A673 (cell line): Measurements from ENCODE around the gene OR4K17. TPM values are rescaled to one million over a fixed set of nuclear protein-coding genes. Genes with fewer than 3 reads are reported as not detected.
"Not testable (repeated sequence)": the region's sequence is repeated elsewhere in the genome, so short reads cannot be mapped to it uniquely, and the experiment has no call there.

Source experiments
- Bru-seq: library from RNA; stranded (reverse); fragments of 400-500 nt; gene quantifications from one replicate; lab custom pipeline; 2021; lab: Mats Ljungman, UMichigan
- BruChase-seq, 2 experiments: library from RNA; stranded (reverse); fragments of 400-500 nt; gene quantifications; one replicate each; lab custom pipeline; 2021; lab: Mats Ljungman, UMichigan
- BruUV-seq: library from RNA; stranded (reverse); fragments of 400-500 nt; replicated peaks from 2 replicates; lab custom pipeline; 2021; lab: Mats Ljungman, UMichigan
- CTCF ChIA-PET: fragments of 300-600 bp; sonication (Branson Sonifier 250); formaldehyde crosslinking; loops from one replicate; lab custom pipeline; 2022; ENCODE audit warnings: antibody characterized with exemption; lab: Charles Lee
- POLR2A ChIA-PET: fragments of 300-600 bp; sonication (Branson Sonifier 250); formaldehyde crosslinking; loops from one replicate; lab custom pipeline; 2022; ENCODE audit warnings: antibody characterized with exemption; ENCODE audit not compliant: low non-redundant PET; lab: Charles Lee
- DNase-seq: peaks from one replicate; pipeline ENCODE4 v3.0.0-alpha.2; 2015; ENCODE audit warnings: low spot score
- H3K27ac ChIP-seq: fragments of 200-600 bp; sonication (generic); 2 replicates; pipeline ENCODE4 v1.5.1; 2016; ENCODE audit warnings: mixed run types, low read depth, mild to moderate bottlenecking, mixed read lengths, antibody characterized with exemption, low read length; ENCODE audit not compliant: poor library complexity, severe bottlenecking
- H3K27me3 ChIP-seq: fragments of 200-600 bp; sonication (generic); replicated peaks from 2 replicates; pipeline ENCODE4 v1.6.1; 2017; ENCODE audit warnings: mixed run types, low read depth, mild to moderate bottlenecking, mixed read lengths, antibody characterized with exemption, low read length; ENCODE audit not compliant: insufficient read depth, poor library complexity
- H3K36me3 ChIP-seq: fragments of 200-600 bp; sonication (generic); 2 replicates; pipeline ENCODE4 v1.6.1; 2016; ENCODE audit warnings: mixed run types, mild to moderate bottlenecking, mixed read lengths, antibody characterized with exemption, low read length; ENCODE audit not compliant: insufficient read depth, poor library complexity, severe bottlenecking
- H3K4me1 ChIP-seq: fragments of 200-600 bp; sonication (generic); 2 replicates; pipeline ENCODE4 v1.6.1; 2017; ENCODE audit warnings: mixed run types, mild to moderate bottlenecking, mixed read lengths, antibody characterized with exemption, low read length; ENCODE audit not compliant: insufficient read depth, poor library complexity, severe bottlenecking
- H3K4me3 ChIP-seq: fragments of 200-600 bp; sonication (generic); 2 replicates; pipeline ENCODE4 v1.5.1; 2016; ENCODE audit warnings: low read depth, mixed run types, mild to moderate bottlenecking, mixed read lengths, low read length; ENCODE audit not compliant: poor library complexity, severe bottlenecking
- H3K9me3 ChIP-seq: fragments of 200-600 bp; sonication (generic); 2 replicates; pipeline ENCODE4 v1.6.1; 2016; ENCODE audit warnings: mixed run types, low read depth, mild to moderate bottlenecking, mixed read lengths, antibody characterized with exemption, low read length; ENCODE audit not compliant: poor library complexity, severe bottlenecking
- CTCF ChIP-seq: fragments of 300-800, 200-600 bp; sonication (generic); conservative IDR thresholded peaks from 2 replicates; pipeline ENCODE4 v1.5.1; 2017; ENCODE audit warnings: low read depth, mild to moderate bottlenecking, antibody characterized with exemption, low read length, moderate library complexity, mixed read lengths
- EZH2 ChIP-seq: fragments of 200-600 bp; sonication (generic); IDR thresholded peaks from 2 replicates; pipeline ENCODE4 v1.6.1; 2017; ENCODE audit warnings: borderline replicate concordance, low read depth, mild to moderate bottlenecking, mixed read lengths, antibody characterized with exemption, low read length; ENCODE audit not compliant: poor library complexity, severe bottlenecking
- intact Hi-C: fragments of 100-400 bp; cut with micrococcal nuclease; formaldehyde crosslinking; loops from one replicate; pipeline ENCODE4 v1.10.0; 2022; ENCODE audit not compliant: unreplicated experiment
- long read RNA-seq: library from polyadenylated mRNA; stranded (forward); transcript quantifications from one replicate; pipeline ENCODE4 v2.0.0, GENCODE V29; 2022
- total RNA-seq: library from RNA; stranded (reverse); gene quantifications from 2 replicates; pipeline ENCODE4 v1.2.3, GENCODE V29; 2021

OR4K17 gene, protein sequence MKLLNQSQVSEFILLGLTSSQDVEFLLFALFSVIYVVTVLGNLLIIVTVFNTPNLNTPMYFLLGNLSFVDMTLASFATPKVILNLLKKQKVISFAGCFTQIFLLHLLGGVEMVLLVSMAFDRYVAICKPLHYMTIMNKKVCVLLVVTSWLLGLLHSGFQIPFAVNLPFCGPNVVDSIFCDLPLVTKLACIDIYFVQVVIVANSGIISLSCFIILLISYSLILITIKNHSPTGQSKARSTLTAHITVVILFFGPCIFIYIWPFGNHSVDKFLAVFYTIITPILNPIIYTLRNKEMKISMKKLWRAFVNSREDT
- total RNA-seq (not detected in 2 replicates), Bru-seq, nascent RNA (not detected), BruChase-seq, experiment 1, labeled RNA remaining after a 2-hour chase (not detected), BruChase-seq, experiment 2, labeled RNA remaining after a 6-hour chase (not detected)
- long read RNA-seq = 0 reads

DNA sequence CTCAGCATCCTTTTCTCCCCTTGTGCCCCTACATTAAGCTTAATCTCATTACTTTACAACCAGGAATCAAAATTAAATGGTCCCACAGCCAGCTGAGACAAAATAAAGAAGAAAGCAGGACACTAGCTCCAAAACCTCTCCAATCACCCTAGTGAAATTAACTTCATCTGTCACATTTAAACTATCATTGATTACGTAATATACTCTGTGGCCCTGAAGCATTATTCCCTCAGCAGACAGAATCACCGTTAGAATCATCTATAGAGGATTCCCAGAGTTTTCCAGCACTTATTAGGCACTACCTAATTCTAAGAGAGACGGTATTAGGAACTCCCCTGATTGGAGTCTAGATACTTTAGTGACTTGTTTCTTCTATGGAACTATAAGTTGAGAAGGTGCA is at the start of gene OR4K17:
OR4K17 (plus strand) TSS at position 302 of the 400 bp plus-strand sequence. CDS start 6,761 bp downstream, outside the sequence.
- BruUV-seq = no TSS peak

GRCh38 chr14:20092050-20092449 is 18.5 kb upstream of the OR4K17 start:
- no peak overlapping the region for H3K4me3 ChIP-seq
- H3K36me3 ChIP-seq = no peaks in the 10 kb centered on the region
- H3K9me3 ChIP-seq = no peaks in the 10 kb centered on the region
- TF ChIP-seq EZH2 (no peak), CTCF (no peak)
- DNase-seq = no peak
- H3K4me1 ChIP-seq = no peaks in the 10 kb centered on the region
- intact Hi-C loops = no loop called here
- no peaks in the 10 kb centered on the region for H3K27me3 ChIP-seq
- ChIA-PET CTCF (no interaction called here), POLR2A (no interaction called here)
- BruUV-seq = no TSS peak
- H3K27ac ChIP-seq = no peak overlapping the region

More for the DNA sequence above, at the start of gene OR4K17:
- TF ChIP-seq CTCF (no peak), EZH2 (no peak)
- H3K4me3 ChIP-seq = no peak within 1 kb of the TSS
- ChIA-PET CTCF (no interaction called here), POLR2A (no interaction called here)
- H3K4me1 ChIP-seq = no peaks in the 10 kb centered on the region
- H3K36me3 ChIP-seq = no peaks in the 10 kb centered on the region
- no peak for DNase-seq
- no peak within 1 kb of the TSS for H3K27ac ChIP-seq
- no peaks in the 10 kb centered on the region for H3K27me3 ChIP-seq
- intact Hi-C loops = no loop called here
- no peaks in the 10 kb centered on the region for H3K9me3 ChIP-seq

DNA sequence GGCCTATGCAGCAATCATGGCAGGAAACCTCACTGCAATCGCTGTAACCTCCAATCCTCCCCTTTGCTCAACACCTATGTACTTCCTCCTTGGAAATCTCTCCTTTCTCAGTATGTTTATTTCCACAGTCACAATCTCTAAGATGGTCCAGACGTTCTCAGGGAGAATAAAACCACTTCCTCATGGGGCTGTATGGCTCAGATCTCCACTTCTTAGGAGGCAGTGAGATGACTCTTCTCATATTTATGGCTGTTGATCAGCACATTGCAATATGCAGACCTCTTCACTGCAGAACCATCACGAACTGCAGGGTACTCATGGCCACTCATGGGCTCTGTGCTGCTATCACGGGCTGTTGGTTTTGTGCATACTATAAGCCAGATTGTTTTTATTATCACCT is 17.1 kb upstream of the OR4K17 start:
- Histone ChIP-seq H3K27me3 (no peaks in the 10 kb centered on the region), H3K9me3 (no peaks in the 10 kb centered on the region), H3K4me3 (no peak overlapping the region), H3K36me3 (no peaks in the 10 kb centered on the region), H3K4me1 (no peaks in the 10 kb centered on the region), H3K27ac (no peak overlapping the region)
- BruUV-seq = no TSS peak
- DNase-seq = no peak
- ChIA-PET CTCF (no interaction called here), POLR2A (no interaction called here)
- intact Hi-C loops = no loop called here
- TF ChIP-seq CTCF (no peak), EZH2 (no peak)

GRCh38 chr14:20098926-20099770 is 11.4 kb upstream of the OR4K17 start:
- H3K27ac ChIP-seq, H3K36me3 ChIP-seq, H3K27me3 ChIP-seq, H3K4me1 ChIP-seq, BruUV-seq, H3K9me3 ChIP-seq, POLR2A ChIA-PET, CTCF ChIA-PET, H3K4me3 ChIP-seq, intact Hi-C loops, DNase-seq: not testable (repeated sequence)
